HPDE6-E6E7 (cell line): ENCODE results near the gene RHOF.

Experiments
- DNase-seq: peaks from one replicate; pipeline ENCODE4 v3.0.0; 2011; ENCODE audit warnings: missing footprints; ENCODE audit errors: extremely low spot score

The RHOF gene

DNA sequence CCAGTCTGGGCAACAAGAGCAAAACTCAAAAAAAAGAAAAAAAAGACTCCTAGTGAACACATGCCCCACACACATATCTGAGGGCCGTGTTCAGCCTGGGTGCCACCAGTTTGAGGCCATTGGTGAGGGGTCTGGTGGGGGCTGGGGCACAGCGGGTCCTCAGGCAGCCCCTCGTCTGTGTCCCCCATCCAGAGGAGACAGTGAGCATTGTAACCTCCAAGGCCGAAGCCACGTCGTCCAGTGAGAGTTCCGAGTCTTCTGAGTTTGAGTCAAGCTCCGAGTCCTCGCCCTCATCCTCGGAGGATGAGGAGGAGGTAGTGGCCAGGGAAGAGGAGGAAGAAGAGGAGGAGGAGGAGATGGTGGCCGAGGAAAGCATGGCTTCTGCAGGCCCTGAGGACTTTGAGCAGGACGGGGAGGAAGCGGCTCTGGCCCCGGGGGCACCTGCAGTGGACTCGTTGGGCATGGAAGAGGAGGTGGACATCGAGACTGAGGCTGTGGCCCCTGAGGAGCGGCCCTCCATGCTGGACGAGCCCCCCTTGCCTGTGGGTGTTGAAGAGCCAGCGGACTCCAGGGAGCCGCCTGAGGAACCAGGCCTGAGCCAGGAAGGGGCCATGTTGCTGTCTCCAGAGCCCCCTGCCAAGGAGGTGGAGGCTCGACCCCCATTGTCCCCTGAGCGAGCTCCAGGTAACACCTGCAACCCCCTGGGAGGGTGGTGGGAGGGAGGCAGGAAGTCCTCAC lies 25.9 kb upstream of the RHOF start:
- no peak for DNase-seq

DNA sequence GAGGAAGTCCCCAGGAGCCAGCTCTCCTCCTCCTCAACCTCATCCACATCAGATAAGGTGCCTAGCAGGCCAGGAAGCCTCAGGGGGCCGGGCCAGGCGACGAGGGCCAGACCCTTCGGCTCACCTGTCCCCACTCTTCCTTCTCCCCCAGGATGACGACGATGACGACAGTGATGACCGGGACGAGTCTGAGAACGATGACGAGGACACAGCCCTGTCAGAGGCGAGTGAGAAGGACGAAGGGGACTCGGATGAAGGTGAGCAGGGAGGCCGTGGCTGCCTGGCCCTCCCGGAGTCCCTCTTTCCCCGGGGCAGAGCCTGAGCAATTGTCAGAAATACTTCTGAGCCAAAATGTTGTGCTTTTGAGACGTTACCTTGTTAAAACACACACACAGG lies 24.2 kb upstream of the RHOF start:
- no peak for DNase-seq

DNA sequence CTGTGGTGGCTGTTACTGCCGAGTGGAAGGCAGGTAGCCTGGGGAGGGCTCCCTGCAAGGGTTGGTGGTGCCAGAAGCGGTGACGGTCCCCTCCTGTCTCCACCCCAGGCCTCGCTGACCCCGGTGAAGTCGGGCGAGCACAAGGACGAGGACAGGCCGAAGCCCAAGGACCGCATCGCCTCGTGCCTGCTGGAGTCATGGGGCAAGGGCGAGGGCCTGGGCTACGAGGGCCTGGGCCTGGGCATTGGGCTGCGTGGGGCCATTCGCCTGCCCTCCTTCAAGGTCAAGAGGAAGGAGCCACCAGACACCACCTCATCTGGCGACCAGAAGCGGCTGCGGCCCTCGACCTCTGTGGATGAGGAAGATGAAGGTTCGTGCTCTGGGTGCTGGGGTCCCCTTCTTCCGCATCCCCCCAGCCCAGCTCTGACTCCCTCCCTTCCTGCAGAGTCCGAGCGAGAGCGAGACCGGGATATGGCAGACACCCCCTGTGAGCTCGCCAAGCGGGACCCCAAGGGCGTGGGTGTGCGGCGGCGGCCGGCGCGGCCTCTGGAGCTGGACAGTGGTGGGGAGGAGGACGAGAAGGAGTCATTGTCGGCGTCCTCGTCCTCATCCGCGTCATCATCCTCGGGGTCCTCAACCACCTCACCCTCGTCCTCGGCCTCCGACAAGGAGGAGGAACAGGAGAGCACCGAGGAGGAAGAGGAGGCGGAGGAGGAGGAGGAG lies 23.6 kb upstream of the RHOF start:
- no peak for DNase-seq

DNA sequence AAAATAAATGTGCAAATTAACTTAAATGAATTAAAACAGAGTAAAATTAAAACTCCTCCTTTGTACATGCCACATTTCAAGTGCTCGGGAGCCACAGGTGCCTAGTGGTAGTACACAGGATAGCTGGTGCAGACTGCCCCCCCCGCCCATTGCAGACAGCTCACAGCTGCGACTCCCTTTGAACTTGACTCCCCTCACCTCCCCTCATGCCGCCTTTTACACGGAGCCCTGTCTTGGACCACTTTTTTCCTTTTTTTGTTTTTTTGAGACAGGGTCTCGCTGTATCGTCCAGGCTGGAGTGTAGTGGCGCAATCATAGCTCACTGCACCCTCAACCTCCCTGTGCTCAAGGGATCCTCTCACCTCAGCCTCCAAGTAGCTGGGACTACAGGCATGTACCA lies 21.8 kb upstream of the RHOF start:
- no peak for DNase-seq

DNA sequence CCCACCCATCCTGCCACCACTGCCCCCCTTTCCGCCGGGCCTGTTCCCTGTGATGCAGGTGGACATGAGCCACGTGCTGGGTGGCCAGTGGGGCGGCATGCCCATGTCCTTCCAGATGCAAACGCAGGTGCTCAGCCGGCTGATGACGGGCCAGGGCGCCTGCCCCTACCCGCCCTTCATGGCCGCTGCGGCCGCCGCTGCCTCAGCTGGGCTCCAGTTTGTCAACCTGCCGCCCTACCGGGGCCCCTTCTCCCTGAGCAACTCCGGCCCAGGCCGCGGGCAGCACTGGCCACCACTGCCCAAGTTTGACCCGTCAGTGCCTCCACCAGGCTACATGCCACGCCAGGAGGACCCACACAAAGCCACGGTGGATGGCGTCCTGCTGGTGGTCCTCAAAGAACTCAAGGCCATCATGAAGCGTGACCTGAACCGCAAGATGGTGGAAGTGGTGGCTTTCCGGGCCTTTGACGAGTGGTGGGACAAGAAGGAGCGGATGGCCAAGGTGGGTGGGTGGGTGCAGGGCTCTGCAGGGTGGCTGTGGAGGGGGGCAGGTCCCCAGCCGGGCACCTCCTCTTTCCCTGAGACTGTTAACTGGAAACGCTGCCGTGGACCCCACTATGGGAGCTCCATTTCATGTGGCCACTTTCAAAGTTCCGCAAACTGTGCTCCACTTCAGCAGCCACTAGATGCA lies 21.1 kb upstream of the RHOF start:
- no peak for DNase-seq

DNA sequence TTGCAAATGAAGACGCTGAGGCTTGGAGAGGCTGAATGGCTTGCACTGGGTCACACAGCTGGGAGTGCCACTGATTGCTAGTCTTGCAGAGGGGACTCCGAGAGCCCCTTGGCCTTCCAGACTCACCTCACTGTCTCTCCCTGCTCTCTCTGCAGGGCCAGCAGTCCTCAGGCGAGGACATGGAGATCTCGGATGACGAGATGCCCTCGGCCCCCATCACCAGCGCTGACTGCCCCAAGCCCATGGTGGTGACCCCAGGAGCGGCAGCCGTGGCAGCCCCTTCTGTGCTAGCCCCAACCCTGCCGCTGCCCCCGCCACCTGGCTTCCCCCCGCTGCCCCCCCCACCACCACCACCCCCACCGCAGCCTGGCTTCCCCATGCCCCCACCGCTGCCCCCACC lies 20.5 kb upstream of the RHOF start:
- DNase-seq = no peak

DNA sequence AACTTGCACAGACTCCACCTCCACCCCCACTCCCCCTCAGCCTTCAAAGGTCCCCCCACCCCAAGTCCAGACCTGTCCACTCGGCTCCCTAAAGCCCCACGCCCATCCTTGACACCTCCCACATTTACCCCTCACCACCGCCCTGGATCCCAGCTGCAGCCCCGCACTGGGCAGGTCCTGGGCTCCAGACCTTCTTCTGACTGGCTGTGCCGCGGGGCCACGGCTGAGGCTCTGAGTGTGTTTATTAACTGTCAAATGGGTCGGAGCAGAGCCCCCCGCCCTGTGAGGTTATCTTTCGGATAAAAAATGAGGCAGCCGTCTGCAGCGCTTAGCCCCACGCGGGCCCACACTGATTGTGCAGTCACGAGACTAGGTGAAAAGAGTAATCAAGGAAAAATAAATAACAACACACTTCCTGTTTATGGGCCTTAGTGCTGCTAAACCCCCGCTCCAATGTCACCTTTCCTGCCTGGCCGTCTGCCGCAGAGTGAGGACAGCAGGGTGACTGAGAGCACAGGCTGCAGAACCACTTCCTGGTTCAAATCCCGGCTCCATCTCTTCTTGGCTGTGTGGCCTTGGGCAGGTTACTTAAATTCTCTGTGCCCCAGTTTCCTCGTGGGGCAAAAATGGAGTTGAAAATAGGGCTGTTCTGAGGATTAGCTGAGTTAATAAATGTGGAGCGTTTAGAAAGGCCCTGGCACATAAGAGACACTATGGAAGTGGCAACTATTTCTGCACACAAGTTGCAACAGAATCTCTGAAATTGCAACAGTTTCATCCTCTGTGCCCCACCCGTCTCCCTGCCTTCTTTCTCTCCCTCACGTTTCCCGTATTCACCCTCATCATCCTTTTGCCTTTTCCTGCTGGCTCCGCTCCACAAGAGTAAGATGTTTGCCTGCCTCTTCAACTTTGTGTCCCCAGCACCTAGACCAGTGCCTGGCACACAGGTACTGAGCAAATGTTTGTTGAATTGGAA lies 19.7 kb upstream of the RHOF start:
- no peak for DNase-seq

DNA sequence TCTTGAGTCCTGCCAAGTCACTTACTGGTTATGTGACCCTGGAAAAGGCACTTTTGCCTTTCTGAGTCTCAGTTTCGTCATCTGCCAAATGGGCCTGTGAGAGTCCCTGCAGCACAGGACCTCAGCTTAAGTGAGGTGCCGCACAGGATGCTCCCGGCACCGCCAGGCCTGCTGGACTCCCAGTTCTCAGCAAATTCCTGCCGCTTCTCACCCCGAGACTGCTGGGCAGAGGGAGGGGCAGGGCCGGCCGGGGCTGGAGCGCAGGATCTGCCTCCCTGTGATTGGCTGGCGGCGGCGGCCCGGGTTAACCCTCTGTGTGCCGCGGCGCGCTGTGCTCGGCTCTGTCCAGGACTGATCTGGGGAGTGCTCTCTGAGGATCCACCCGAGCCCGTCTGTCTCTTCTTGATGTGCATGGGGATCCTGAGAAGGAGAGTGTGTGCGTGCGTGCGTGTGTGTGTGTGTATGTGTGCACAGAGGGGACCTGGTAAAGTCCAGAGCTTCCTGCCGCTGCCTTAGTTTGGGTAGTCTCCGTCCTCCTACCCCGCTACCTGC lies 18.9 kb upstream of the RHOF start:
- no peak for DNase-seq

DNA sequence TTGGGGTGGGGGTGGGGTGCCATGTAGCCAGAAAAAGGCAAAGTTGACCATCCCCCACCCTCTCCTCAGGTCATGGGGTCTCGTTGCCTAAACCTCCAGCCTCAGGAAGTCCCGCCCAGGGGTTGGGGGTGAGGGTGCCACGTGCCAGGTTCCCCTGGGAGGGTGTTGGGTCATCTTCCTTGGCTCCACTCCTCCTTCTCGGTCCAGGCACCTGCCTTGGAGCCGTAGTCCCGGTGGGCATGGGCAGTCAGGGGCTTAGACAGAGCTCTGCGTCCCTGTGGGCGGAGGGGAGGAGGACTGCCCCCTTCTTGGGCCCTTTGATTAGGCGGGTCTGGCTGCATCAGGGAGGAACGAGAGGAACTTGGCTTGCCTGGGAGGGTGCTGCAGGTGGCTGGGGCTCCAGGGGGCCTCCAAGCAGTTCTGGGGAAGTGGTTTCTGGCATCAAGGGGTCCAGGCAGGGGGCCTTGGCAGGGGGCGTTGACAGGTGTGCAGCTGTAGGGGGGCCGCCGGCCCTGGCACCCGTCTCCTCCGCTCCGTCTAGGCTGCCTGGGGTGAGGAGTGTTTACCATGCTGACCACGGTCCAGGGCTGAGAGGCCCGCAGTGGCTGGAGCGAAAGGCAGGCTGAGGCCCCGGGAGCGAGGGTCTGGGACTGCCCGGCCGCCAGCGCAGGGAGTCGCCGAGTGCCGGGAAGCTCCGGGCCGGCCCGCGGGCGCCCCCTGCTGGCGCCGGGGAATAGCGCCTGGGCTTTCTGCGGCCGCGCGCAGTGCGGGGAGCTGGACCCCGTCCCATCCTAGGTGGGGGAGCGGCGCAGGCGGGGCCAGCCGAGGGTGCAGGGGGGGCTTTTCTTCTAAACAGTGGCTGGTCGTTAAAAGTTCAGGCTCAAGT lies 18.2 kb upstream of the RHOF start:
- no peak for DNase-seq

DNA sequence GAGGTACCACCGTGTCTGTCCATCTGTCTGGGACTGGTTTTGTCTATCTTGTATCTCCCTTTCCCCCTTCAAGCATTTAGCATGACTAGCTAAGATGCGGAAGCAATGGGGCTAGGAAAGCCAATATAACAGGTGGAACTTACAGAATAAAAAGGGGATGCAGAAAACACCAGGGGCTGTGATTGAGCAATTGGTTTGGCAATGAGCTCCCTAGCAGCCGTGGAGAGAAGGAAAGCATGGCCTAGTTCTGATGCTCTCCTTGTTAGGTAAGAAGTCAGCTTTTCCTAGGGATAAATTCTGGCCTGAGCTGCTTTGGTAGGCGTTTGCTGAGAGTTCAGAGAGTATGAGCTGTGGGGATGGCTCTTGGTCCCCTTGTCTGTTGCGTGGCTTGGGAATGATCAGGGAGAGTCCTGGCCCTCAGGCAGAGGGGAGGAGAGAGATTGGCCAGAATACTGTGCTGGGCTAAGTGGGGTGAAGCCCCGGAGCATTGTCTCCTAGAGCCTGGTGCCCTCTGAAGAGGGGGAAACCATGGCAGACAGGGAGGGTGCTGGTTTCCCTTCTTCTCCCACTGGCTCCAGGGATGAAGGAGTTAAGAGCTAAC lies 17.4 kb upstream of the RHOF start:
- no peak for DNase-seq

DNA sequence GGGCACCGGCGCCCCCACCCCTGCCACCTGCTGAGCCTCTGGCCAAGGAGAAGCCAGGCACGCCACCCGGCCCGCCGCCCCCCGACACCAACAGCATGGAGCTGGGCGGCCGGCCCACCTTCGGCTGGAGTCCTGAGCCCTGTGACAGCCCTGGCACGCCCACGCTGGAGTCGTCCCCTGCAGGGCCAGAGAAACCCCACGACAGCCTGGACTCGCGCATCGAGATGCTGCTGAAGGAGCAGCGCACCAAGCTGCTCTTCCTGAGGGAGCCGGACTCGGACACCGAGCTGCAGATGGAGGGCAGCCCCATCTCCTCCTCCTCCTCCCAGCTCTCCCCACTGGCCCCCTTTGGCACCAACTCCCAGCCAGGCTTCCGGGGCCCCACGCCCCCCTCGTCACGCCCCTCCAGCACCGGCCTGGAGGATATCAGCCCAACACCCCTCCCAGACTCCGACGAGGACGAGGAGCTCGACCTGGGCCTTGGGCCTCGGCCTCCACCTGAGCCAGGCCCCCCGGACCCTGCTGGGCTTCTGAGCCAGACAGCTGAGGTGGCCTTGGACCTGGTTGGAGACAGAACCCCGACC lies 16.8 kb upstream of the RHOF start:
- DNase-seq = no peak

DNA sequence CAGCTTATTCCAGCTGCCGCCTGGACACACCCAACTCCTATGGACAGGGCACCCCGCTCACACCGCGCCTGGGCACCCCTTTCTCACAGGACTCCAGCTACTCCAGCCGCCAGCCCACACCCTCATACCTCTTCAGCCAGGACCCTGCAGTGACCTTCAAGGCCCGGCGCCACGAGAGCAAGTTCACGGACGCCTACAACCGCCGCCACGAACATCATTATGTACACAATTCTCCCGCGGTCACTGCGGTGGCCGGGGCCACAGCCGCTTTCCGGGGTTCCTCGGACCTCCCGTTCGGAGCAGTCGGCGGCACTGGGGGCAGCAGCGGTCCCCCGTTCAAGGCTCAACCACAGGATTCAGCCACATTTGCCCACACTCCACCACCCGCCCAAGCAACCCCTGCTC lies 16.2 kb upstream of the RHOF start:
- DNase-seq = no peak

DNA sequence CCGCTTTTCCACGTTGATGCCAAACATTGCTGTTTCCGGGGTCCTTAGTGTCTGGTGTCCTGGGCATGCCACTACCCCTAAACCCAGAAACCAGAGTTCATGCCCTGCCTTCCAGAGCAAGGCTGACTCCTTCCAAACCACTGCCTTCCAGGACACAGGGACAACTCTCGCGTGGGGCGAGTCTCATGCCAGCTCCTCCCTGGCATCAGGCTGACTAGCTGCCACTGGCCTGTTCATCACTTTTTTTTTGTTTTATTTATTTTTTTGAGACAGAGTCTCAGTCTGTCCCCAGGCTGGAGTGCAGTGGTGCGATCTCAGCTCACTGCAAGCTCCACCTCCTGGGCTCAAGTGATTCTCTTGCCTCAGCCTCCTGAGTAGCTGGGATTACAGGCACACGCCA lies 15.1 kb upstream of the RHOF start:
- no peak for DNase-seq

DNA sequence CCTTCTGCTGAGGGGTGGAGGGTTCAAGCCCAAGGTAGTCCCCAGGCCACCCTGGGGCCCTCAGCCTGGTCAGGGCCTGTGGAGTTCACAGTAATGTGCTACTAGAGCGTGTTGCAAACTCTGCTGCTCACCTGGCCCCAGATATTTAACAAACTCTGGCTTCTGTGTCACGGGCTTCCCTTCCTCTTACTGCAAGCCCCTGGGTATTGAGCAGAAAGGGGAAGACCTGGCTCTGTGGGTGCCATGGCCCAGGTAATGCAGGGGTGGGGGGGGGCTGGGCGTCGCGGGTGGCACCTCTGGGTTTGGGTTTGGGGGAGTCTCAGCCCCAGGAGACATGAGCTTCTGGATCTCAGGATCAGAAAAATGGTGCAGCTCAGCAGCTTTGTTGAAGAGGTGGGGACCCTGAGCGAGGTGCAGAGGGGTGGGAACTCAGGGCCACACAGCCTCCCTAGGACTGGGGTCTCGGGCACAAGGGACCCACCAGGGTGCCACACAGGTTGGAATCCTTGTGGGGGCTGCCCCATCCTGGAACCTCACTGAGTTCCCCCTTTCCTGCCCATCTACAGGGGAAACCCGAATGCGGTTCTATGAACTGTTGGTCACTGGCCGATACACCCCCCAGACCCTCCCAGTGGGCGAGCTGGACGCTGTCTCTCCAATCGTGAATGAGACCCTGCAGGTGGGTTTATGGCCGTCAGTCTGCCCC lies 14.3 kb upstream of the RHOF start:
- DNase-seq = no peak

DNA sequence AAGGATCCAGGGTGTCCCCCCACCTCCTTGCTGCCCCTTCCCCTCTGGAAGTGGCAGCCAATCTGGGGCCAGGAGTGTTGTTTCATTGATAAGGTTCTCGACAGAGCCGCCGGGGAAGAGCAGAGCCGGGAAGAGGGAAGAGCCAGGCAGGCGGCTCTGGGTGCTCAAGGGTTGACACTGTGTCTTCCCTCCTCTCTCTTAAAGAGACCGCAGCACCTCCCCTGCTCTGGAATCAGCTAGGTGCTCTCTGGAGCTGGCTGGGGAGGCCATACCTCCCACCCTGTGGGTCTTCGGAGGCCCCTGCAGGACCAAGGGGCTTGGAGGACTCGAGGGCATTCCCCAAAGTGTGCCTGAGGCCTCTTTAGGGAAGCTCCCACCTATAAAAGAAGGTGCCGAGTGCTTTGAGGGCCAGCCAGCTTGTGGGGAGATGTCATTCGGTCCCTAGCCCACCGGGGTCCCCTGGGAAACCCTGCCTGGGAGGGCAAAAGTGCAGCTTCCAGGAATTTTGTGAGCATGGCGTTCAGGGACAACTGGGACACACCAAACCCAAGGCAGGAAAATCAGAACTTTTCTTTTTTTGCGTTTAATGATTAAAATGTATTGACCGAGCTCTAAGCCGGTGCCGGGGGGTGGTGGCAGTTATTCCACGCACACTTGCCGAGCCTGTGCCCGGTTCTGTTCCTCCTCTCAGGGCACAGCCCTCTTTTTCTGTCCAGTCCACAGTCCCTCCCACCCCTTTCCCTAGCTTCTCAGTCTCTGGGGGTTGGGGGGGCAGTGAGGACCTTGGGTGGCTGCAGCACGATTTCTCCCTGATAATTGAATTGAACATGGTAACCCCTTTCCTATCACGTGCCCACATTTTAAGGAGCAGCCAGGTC lies 13.3 kb upstream of the RHOF start:
- no peak for DNase-seq

DNA sequence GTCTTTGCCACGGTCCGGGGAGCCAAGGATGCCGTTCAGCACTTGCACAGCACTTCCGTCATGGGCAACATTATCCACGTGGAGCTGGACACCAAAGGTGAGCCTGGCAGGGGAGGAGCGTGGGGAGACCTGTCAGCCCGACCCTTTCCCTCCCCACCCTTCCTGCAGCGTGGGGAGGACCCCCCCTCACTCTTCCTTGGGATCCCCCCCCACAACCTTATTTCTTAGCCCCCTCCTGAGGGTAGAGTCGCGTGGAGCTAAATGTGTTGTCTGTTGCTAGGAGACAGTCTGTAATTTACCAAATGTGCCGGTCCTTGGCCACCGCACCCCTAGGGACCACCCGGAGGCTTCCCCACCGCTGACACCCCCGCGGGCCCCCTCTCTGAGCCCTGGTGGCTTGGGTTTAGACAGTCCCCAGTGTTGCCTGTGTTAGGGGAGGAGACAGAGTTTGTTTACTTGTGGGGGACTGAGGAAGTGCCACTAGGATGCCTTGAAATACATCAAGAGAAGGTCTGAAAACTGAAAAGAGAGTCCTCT lies 12.6 kb upstream of the RHOF start:
- DNase-seq = no peak

DNA sequence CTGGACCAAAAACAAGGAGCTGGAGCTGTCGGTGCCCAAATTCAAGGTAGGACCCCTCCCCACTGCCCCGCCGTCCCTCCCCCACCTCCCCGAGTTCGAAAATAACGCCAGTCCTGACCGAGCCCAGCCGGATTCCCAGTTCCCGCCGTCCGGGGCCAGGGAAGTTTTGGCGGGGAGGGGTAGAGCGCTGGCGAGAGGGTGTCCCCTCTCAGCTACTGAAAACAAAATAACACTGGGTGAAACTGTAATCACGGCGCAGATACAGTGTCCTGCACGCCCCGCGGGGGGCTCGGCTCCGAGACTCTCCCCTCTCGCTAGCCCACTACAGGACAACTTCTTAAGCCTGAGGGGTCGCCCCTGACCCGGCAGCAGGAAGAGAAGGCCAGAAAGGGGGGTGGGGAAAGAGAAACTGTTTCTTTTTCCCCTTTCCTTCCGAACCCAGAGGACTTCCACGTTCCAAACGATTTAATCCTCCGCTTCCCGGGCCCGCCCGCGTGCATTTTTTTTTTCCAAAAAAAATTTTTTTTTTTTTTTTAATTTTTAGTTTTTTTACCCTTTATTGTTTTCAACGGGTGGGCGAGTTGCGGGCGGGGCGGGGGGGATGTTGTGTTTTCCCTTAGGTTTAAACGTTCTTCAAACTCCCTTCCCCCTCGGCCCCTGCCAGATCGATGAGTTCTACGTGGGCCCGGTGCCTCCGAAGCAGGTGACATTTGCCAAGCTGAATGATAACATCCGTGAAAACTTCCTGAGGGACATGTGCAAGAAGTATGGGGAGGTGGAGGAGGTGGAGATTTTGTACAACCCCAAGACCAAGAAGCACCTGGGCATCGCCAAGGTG lies 11.9 kb upstream of the RHOF start:
- DNase-seq = no peak
